ENCODE data around the gene CEP97.

The CEP97 gene

GRCh38 chr3:101803939-101804338 lies 79.5 kb downstream of the CEP97 start:
- Mint-ChIP-seq H3K4me1 (ENCODE audit: low read depth in 2 of 2) (peaks cover 7 to 14% of the 10 kb centered on the region in 2 donors), H3K36me3 (ENCODE audit: insufficient read depth) (peaks cover 36% of the 10 kb centered on the region), H3K4me3 (peak overlapping the region; percentile 31 to 55), H3K27me3 (no peaks in the 10 kb centered on the region), H3K9me3 (no peaks in the 10 kb centered on the region), H3K27ac (peak overlapping the region; percentile 70 to 88)
- ATAC-seq (replicated peaks) (no peak), DNase-seq (no peak)

- peaks cover 29% of the 10 kb centered on the region for H3K36me3 Mint-ChIP-seq (ENCODE audit: insufficient read depth)
- H3K4me1 Mint-ChIP-seq (ENCODE audit: low read depth in 2 of 2), result peaks cover 15 to 26% of the 10 kb centered on the region in 2 donors
- no peak overlapping the region for H3K4me3 Mint-ChIP-seq
- no peaks in the 10 kb centered on the region for H3K27me3 Mint-ChIP-seq
- no peak for DNase-seq
- no peak overlapping the region for H3K27ac Mint-ChIP-seq
- H3K9me3 Mint-ChIP-seq, result no peaks in the 10 kb centered on the region
- ATAC-seq (replicated peaks), result no peak
These were observed 82.1 kb downstream of the CEP97 start for GRCh38 chr3:101806491-101806890.

DNA sequence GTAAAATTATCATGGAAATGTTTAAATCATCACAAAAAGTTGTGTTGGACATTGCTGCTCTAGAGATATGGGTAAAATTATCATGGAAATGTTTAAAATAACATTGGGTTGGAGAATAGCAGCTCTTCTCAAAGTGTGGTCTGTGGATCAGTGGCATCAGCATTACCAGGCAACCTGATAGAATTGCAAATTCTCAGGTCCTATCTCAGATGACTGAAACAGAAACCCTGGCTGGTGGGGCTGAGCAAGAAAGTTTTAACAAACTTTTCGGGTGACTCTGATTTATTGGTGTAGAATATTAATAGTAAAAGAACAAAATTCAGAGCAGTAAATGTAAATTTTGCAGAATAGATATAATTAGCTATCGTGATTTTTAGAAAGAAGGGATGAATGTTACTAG lies 83.5 kb downstream of the CEP97 start:
- Mint-ChIP-seq H3K27me3 (no peaks in the 10 kb centered on the region), H3K27ac (no peak overlapping the region), H3K36me3 (ENCODE audit: insufficient read depth) (peaks cover 20% of the 10 kb centered on the region), H3K4me1 (ENCODE audit: low read depth in 2 of 2) (peaks cover 15 to 26% of the 10 kb centered on the region in 2 donors), H3K4me3 (no peak overlapping the region), H3K9me3 (no peaks in the 10 kb centered on the region)
- ATAC-seq (replicated peaks) (no peak), DNase-seq (no peak)

DNA sequence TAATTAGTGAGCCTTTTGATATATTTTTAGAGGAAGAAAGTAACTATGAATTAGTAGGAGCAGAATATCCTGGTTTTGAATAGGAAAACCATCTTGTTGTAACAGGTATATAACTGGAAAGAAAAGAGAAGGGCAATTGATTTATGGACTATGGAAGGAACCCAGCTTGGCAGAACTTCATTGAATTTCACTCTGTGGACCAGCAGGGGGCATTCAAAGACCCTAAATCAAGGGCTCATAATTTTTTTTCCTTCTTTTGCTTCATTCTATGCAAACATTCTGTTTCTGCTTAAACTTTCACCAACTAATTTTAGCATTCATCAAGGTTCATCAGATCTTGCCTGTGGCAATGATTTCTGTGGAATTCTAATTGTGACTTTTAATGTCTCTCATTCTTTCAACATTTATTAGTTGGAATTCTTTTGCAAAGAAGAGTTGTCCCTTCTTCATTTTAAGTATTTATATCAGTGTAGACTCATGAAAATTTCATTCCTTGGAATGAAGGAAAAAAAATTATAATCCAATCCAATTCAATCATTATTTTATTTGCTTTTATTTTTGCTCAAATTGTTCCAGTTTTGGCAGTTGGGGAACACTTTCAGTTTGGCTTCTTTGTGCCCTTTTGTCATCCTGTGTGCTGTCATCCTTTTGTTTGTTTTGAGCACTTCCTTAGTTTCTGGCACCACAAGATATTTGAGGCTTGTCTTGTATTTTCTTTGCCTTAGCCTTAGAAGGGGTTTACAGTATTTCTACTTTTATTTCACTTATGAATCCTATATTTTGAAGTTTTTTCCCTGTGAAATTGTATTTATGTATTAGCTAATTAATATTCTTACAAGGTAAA lies 85.0 kb downstream of the CEP97 start:
- peak overlapping the region; percentile 46 to 52 for H3K27ac Mint-ChIP-seq
- peaks cover 11 to 22% of the 10 kb centered on the region in 2 donors for H3K4me1 Mint-ChIP-seq (ENCODE audit: low read depth in 2 of 2)
- H3K4me3 Mint-ChIP-seq, result no peak overlapping the region
- H3K27me3 Mint-ChIP-seq, result no peaks in the 10 kb centered on the region
- DNase-seq (peak; percentile 37 to 38 (median 37)), ATAC-seq (replicated peaks) (peak; percentile 73)
- no peaks in the 10 kb centered on the region for H3K9me3 Mint-ChIP-seq
- H3K36me3 Mint-ChIP-seq (ENCODE audit: insufficient read depth), result peaks cover 15% of the 10 kb centered on the region

DNA sequence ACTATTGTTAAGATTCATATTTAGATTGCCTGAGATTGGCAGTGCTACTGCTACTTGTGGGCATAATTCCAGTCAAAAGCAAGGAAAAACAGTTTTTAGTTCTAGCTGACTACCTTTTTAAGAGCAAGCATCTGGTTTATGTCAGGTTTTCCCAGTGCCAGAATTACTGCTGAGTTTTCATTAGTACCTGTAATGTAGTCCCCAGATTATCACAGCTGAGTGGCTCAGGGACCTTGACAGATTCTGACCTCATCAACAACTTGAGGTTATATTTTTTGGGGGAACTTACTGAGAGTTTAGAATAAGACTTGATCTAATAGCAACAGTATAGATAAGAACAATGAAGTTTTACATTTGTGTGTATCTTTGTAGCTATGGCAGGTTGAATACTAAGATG lies 85.6 kb downstream of the CEP97 start:
- peaks cover 15% of the 10 kb centered on the region for H3K36me3 Mint-ChIP-seq (ENCODE audit: insufficient read depth)
- H3K27me3 Mint-ChIP-seq, result no peaks in the 10 kb centered on the region
- no peaks in the 10 kb centered on the region for H3K9me3 Mint-ChIP-seq
- H3K4me1 Mint-ChIP-seq (ENCODE audit: low read depth in 2 of 2), result peaks cover 11 to 22% of the 10 kb centered on the region in 2 donors
- peak overlapping the region; percentile 46 to 52 for H3K27ac Mint-ChIP-seq
- ATAC-seq (replicated peaks) (peak; percentile 18), DNase-seq (no peak)
- no peak overlapping the region for H3K4me3 Mint-ChIP-seq

DNA sequence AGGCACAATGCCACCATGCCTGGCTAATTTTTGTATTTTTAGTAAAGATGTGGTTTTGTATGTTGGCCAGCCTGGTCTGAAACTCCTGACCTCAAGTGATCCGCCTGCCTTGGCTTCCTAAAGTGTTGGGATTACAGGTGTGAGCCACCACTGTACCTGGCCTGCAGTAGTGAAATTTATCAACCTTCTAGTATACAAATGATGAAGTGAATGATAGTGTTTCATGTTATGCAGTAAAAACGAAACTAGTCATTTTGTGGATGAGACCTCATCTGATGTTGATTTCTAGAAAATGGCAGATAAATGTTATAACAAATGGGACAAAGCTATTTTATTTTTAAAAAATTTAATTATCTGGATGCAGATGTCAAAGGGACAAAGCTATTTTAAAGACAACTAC lies 87.5 kb downstream of the CEP97 start:
- no peak overlapping the region for H3K27ac Mint-ChIP-seq
- H3K36me3 Mint-ChIP-seq (ENCODE audit: insufficient read depth), result peaks cover 12% of the 10 kb centered on the region
- ATAC-seq (replicated peaks) (no peak), DNase-seq (no peak)
- no peak overlapping the region for H3K4me3 Mint-ChIP-seq
- peaks cover 13 to 22% of the 10 kb centered on the region in 2 donors for H3K4me1 Mint-ChIP-seq (ENCODE audit: low read depth in 2 of 2)
- no peaks in the 10 kb centered on the region for H3K27me3 Mint-ChIP-seq
- H3K9me3 Mint-ChIP-seq, result no peaks in the 10 kb centered on the region

- ATAC-seq (replicated peaks) (no peak), DNase-seq (no peak)
- H3K4me3 Mint-ChIP-seq, result no peak overlapping the region
- H3K36me3 Mint-ChIP-seq (ENCODE audit: insufficient read depth), result peaks cover 8% of the 10 kb centered on the region
- H3K4me1 Mint-ChIP-seq (ENCODE audit: low read depth in 2 of 2), result peaks cover 13 to 22% of the 10 kb centered on the region in 2 donors
- H3K27ac Mint-ChIP-seq, result no peak overlapping the region
- no peaks in the 10 kb centered on the region for H3K27me3 Mint-ChIP-seq
- no peaks in the 10 kb centered on the region for H3K9me3 Mint-ChIP-seq
These were observed 88.5 kb downstream of the CEP97 start for GRCh38 chr3:101812895-101813294.

DNA sequence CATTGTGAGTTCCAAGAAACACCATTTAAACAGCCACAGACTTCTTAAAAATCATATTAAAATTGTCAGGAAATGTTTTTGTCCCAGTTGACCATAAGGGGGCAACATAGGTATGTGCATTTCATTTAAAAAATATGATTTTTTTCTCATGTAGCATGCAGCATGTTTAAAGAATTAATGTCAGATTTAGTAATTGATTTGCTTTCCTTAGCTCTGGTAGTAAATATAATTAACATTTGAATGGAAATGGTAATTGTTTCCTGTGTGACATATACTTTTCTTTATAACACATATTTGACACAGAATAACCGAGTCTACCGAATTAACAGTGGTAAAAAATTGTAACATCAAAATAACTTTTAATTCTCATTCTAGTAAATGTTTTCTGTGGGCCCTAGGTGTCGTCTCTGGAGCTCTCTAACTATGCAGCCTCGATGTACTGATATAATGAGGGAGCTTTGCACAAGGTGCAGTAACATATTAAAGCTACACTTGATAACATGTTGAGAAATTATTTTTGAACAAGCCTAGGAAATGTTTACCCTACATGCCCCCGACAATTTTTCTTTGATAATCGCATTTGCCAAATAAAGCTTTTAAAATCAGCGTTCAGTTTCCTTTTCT lies 89.5 kb downstream of the CEP97 start:
- no peak overlapping the region for H3K27ac Mint-ChIP-seq
- DNase-seq (no peak), ATAC-seq (replicated peaks) (peak; percentile 30)
- no peaks in the 10 kb centered on the region for H3K27me3 Mint-ChIP-seq
- H3K36me3 Mint-ChIP-seq (ENCODE audit: insufficient read depth), result peaks cover 8% of the 10 kb centered on the region
- no peaks in the 10 kb centered on the region for H3K9me3 Mint-ChIP-seq
- H3K4me3 Mint-ChIP-seq, result no peak overlapping the region
- peaks cover 11 to 20% of the 10 kb centered on the region in 2 donors for H3K4me1 Mint-ChIP-seq (ENCODE audit: low read depth in 2 of 2)

GRCh38 chr3:101814835-101815234 lies 90.4 kb downstream of the CEP97 start:
- Mint-ChIP-seq H3K4me3 (no peak overlapping the region), H3K27ac (no peak overlapping the region)
- ATAC-seq (replicated peaks), result peak; percentile 65

DNA sequence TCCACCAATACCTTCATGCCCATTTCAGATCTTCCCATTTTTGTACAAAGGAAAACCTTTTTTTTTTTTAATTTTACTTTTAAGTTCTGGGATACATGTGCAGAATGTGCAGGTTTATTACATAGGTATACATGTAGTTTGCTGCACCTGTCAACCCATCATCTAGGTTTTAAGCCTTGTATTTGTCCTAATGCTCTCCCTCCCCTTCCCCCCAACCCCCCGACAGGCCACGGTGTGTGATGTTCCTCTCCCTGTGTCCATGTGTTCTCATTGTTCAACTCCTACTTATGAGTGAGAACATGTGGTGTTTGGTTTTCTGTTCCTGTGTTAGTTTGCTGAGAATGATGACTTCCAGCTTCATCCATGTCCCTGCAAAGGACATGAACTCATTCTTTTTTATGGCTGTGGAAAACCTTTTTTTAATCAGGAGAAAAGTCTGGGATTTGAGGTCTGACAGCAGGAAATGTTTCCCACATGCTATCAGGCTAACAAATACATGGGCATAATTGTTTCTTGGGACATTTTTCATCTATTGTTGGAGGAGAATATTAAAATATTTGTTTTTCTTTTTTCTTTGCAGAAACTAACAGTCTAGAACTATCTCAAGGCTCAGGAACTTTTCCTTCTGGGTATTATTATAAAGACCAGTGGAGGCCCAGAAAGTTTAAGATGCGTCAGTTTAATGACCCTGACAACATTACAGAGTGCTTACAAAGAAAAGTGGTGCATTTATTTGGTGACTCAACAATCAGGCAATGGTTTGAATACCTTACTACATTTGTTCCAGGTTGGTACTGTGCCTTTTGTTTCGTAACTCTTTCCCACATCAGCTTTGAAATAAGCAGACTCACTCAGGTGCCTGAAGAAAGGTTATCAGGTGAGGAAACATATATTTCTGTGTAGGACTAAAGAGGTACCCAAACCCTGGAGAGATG lies 92.1 kb downstream of the CEP97 start:
- no peak overlapping the region for H3K4me3 Mint-ChIP-seq
- ATAC-seq (replicated peaks), result no peak
- DNase-seq, result no peak
- peaks cover 2 to 4% of the 10 kb centered on the region in 2 donors for H3K4me1 Mint-ChIP-seq (ENCODE audit: low read depth in 2 of 2)
- H3K27me3 Mint-ChIP-seq, result no peaks in the 10 kb centered on the region
- no peaks in the 10 kb centered on the region for H3K9me3 Mint-ChIP-seq
- peaks cover 15% of the 10 kb centered on the region for H3K36me3 Mint-ChIP-seq (ENCODE audit: insufficient read depth)
- no peak overlapping the region for H3K27ac Mint-ChIP-seq

More at GRCh38 chr3:101814835-101815234, 90.4 kb downstream of the CEP97 start:
- Mint-ChIP-seq H3K9me3 (no peaks in the 10 kb centered on the region), H3K4me1 (ENCODE audit: low read depth in 2 of 2) (peaks cover 6 to 11% of the 10 kb centered on the region in 2 donors), H3K36me3 (ENCODE audit: insufficient read depth) (peaks cover 9% of the 10 kb centered on the region), H3K27me3 (no peaks in the 10 kb centered on the region)
- DNase-seq, result no peak

DNA sequence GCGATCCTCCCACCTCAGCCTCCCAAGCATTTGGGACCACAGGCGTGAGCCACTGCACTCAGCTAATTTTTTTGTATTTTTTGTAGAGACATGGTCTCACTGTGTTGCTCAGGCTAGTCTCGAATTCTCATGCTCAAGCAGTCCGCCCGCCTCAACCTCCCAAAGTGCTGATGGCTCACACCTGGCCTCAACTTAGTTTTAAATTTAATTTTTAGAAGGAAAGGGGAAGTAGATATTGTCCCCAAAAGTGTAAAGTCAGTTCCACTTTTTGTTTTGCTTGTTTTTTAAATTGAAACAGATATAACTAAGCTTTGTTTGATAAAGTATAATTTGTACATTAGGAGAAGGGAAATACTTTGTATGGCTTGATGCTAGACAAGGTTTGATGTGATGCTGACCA lies 93.6 kb downstream of the CEP97 start:
- Mint-ChIP-seq H3K9me3 (no peaks in the 10 kb centered on the region), H3K36me3 (ENCODE audit: insufficient read depth) (peaks cover 20% of the 10 kb centered on the region), H3K27ac (no peak overlapping the region), H3K27me3 (no peaks in the 10 kb centered on the region), H3K4me1 (ENCODE audit: low read depth in 2 of 2) (peaks cover 2 to 4% of the 10 kb centered on the region in 2 donors), H3K4me3 (no peak overlapping the region)
- ATAC-seq (replicated peaks) (no peak), DNase-seq (no peak)

DNA sequence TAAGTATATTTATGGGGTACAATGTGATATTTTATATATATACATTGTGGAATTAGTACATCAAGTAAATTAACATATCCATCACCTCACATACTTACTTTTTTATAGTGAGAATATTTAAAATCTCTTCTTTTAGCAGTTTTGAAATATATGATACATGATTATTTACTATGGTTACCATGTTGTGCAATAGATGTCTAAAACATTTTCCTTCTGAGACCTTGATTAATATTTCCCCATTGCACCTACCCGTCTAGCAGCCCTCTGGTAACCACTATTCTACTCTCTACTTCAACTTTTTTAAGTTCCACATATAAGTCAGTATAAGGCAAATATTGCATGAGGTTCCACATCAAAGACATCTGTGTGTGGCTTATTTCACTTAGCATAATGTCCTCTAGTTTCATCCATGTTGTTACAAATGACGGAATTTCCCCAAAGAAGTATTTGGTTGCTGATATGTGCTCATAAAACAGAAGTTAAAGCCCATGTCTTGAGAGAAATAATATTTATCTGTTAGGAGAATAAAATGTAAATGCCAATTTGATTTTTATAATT lies 95.3 kb downstream of the CEP97 start:
- Mint-ChIP-seq H3K36me3 (ENCODE audit: insufficient read depth) (peaks cover 14% of the 10 kb centered on the region), H3K27ac (no peak overlapping the region), H3K4me1 (ENCODE audit: low read depth in 2 of 2) (peaks cover 0 to 2% of the 10 kb centered on the region in 2 donors), H3K27me3 (no peaks in the 10 kb centered on the region), H3K9me3 (no peaks in the 10 kb centered on the region), H3K4me3 (no peak overlapping the region)
- ATAC-seq (replicated peaks) (peak; percentile 24), DNase-seq (no peak)

Data from effector memory CD8-positive, alpha-beta T cell (primary cell).